Activated CD8-positive, alpha-beta memory T cell treated with anti-CD3 and anti-CD28 coated beads, Interleukin-2, amount 50 U/mL, for 24 hours (primary cell): ENCODE data around the gene SCRT2.

Experiments
- DNase-seq: peaks from one replicate; pipeline ENCODE4 v3.0.0-alpha.2; 2020; ENCODE audit errors: extremely low read depth

The SCRT2 gene

GRCh38 chr20:634148-634925 lies 41.3 kb downstream of the SCRT2 start:
- no peak for DNase-seq

GRCh38 chr20:631101-631500 lies 44.5 kb downstream of the SCRT2 start:
- no peak for DNase-seq

GRCh38 chr20:626579-626978 lies 49.0 kb downstream of the SCRT2 start:
- DNase-seq = no peak

GRCh38 chr20:625360-625932 lies 50.2 kb downstream of the SCRT2 start:
- no peak for DNase-seq

GRCh38 chr20:623704-624103 lies 51.9 kb downstream of the SCRT2 start:
- DNase-seq = no peak

- DNase-seq = no peak
Measured at GRCh38 chr20:623021-623420, 52.6 kb downstream of the SCRT2 start.

- DNase-seq = no peak
Measured at GRCh38 chr20:622161-622560, 53.4 kb downstream of the SCRT2 start.

GRCh38 chr20:621125-621756 lies 54.4 kb downstream of the SCRT2 start:
- DNase-seq = no peak

- DNase-seq = no peak
Measured at GRCh38 chr20:620246-620645, 55.4 kb downstream of the SCRT2 start.

- DNase-seq = no peak
Measured at GRCh38 chr20:618980-619379, 56.6 kb downstream of the SCRT2 start.

- DNase-seq = no peak
Measured at GRCh38 chr20:617934-618690, 57.5 kb downstream of the SCRT2 start.

GRCh38 chr20:615514-615913 lies 60.1 kb downstream of the SCRT2 start:
- DNase-seq = no peak

- no peak for DNase-seq
Measured at GRCh38 chr20:611843-612185, 63.8 kb downstream of the SCRT2 start.
